Measurements from ENCODE around the gene EHHADH. TPM values are rescaled to one million over a fixed set of nuclear protein-coding genes. Genes with fewer than 3 reads are reported as not detected.

EHHADH gene
- polyA plus RNA-seq, 3 donors = 0.57 to 1.5 (median 1.1) TPM

DNA sequence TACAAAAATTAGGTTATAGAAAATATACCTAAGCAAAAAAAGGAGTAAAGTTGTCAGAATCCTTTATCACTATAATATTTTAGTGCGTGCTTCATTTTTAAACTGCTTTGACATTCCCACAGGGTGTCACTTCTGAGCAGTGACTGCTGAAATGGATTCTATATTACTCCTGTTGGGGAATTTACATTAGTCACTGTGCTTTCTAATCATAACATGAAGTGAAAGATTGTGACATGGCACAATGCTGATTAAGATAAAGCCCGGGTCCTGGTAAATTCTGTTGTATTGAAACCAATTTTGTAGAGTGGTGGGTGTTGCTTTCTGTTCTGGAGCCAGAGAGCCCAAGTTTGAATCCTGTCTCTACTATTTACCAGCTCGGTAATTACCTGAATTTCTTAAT, 36.4 kb upstream of the EHHADH start:
- Histone ChIP-seq H3K4me3 (replicated peaks in 1 of 3; ENCODE audit: low read depth in 2 of 3, low read length in 3 of 3) (no peak overlapping the region), H2AFZ (ENCODE audit: insufficient read depth, low read depth, low read length, poor library complexity, severe bottlenecking) (no peak overlapping the region), H3K36me3 (replicated peaks in 1 of 2; ENCODE audit: control insufficient read depth in 1 of 2, insufficient read depth in 2 of 2, low read length in 2 of 2) (no peaks in the 10 kb centered on the region), H3K9me3 (replicated peaks in 1 of 2; ENCODE audit: control insufficient read depth in 1 of 2, insufficient read depth in 1 of 2, low read length in 2 of 2) (no peaks in the 10 kb centered on the region), H4K20me1 (ENCODE audit: insufficient read depth, low read length) (no peaks in the 10 kb centered on the region), H3K4me1 (ENCODE audit: control insufficient read depth in 1 of 2, insufficient read depth in 2 of 2, low read length in 2 of 2) (no peaks in the 10 kb centered on the region), H3K9ac (ENCODE audit: insufficient read depth, low read length, poor library complexity, severe bottlenecking) (no peak overlapping the region), H3K27ac (ENCODE audit: low read depth in 1 of 2, low read length in 2 of 2) (no peak overlapping the region), H3K79me2 (ENCODE audit: insufficient read depth, low read length) (no peaks in the 10 kb centered on the region), H3K4me2 (replicated peaks; ENCODE audit: extremely low read depth, low read length, poor library complexity, severe bottlenecking) (no peak overlapping the region), H3K27me3 (ENCODE audit: control insufficient read depth in 2 of 2, insufficient read depth in 2 of 2, low read length in 2 of 2) (no peaks in the 10 kb centered on the region)
- TF ChIP-seq CTCF (IDR thresholded peaks at IDR 0.05) = no peak
- no peak overlapping the region for H3K27ac Mint-ChIP-seq
- no peaks in the 10 kb centered on the region for H3K27me3 Mint-ChIP-seq (ENCODE audit: low read depth in 3 of 3)
- no peak overlapping the region for H3K4me3 Mint-ChIP-seq
- peak in 1 of 3 donors; percentile 30 for DNase-seq
- peaks cover 0 to 1% (median 0%) of the 10 kb centered on the region in 7 donors for H3K9me3 Mint-ChIP-seq
- peaks cover 9 to 11% of the 10 kb centered on the region in 2 donors for H3K36me3 Mint-ChIP-seq
- intact Hi-C loops (cut with micrococcal nuclease) = no loop called here
- no peaks in the 10 kb centered on the region for H3K4me1 Mint-ChIP-seq
- no CpG with 5 or more reads among the region's 3 CpGs for WGBS (ENCODE audit: insufficient coverage)

GRCh38 chr3:185283374-185283935, 29.6 kb upstream of the EHHADH start:
- 59% methylated on average over 4 of the region's 9 CpGs for WGBS (ENCODE audit: insufficient coverage)
- H3K27ac Mint-ChIP-seq = peak overlapping the region; percentile 86 to 97 (median 93)
- peak overlapping the region; percentile 74 for H3K4me2 ChIP-seq (replicated peaks; ENCODE audit: extremely low read depth, low read length, poor library complexity, severe bottlenecking)

More at GRCh38 chr3:185283374-185283935, 29.6 kb upstream of the EHHADH start:
- peak overlapping the region; percentile 76 to 92 (median 89) for H3K4me3 ChIP-seq (replicated peaks in 1 of 3; ENCODE audit: low read depth in 2 of 3, low read length in 3 of 3)
- H2AFZ ChIP-seq (ENCODE audit: insufficient read depth, low read depth, low read length, poor library complexity, severe bottlenecking) = peak overlapping the region; percentile 83
- H3K79me2 ChIP-seq (ENCODE audit: insufficient read depth, low read length) = no peaks in the 10 kb centered on the region
- H3K27me3 ChIP-seq (ENCODE audit: control insufficient read depth in 2 of 2, insufficient read depth in 2 of 2, low read length in 2 of 2) = no peaks in the 10 kb centered on the region
- intact Hi-C loops (cut with micrococcal nuclease) = loop anchor here in 1 of 2 donors (10.0 kb wide), 2 partner anchors 61 to 469 kb away; partner anchors contain the start of gene VPS8
- H3K4me1 Mint-ChIP-seq = peaks cover 26% of the 10 kb centered on the region
- peaks cover 0 to 2% (median 2%) of the 10 kb centered on the region in 3 donors for H3K27me3 Mint-ChIP-seq (ENCODE audit: low read depth in 3 of 3)
- no peak for TF ChIP-seq CTCF (IDR thresholded peaks at IDR 0.05)
- DNase-seq = no peak
- H3K27ac ChIP-seq (ENCODE audit: low read depth in 1 of 2, low read length in 2 of 2) = peak overlapping the region in 1 of 2 donors; percentile 72
- H3K4me1 ChIP-seq (ENCODE audit: control insufficient read depth in 1 of 2, insufficient read depth in 2 of 2, low read length in 2 of 2) = peaks cover 16 to 21% of the 10 kb centered on the region in 2 donors
- no peaks in the 10 kb centered on the region for H3K9me3 ChIP-seq (replicated peaks in 1 of 2; ENCODE audit: control insufficient read depth in 1 of 2, insufficient read depth in 1 of 2, low read length in 2 of 2)
- peak overlapping the region; percentile 95 to 100 for H3K4me3 Mint-ChIP-seq
- H3K36me3 ChIP-seq (replicated peaks in 1 of 2; ENCODE audit: control insufficient read depth in 1 of 2, insufficient read depth in 2 of 2, low read length in 2 of 2) = no peaks in the 10 kb centered on the region
- peaks cover 0 to 9% (median 2%) of the 10 kb centered on the region in 7 donors for H3K9me3 Mint-ChIP-seq
- H3K36me3 Mint-ChIP-seq = peaks cover 0 to 2% of the 10 kb centered on the region in 2 donors
- no peaks in the 10 kb centered on the region for H4K20me1 ChIP-seq (ENCODE audit: insufficient read depth, low read length)
- peak overlapping the region; percentile 30 for H3K9ac ChIP-seq (ENCODE audit: insufficient read depth, low read length, poor library complexity, severe bottlenecking)

Measured in CD14-positive monocyte (primary cell).